Ascending aorta (tissue), 2 donors: Measurements from ENCODE around the gene SAP130. TPM values are rescaled to one million over a fixed set of nuclear protein-coding genes. Genes with fewer than 3 reads are reported as not detected.

ENCODE experiments used
- DNase-seq, 2 donors: peaks; one replicate each; pipeline ENCODE4 v3.0.0-alpha.2; 2019; ENCODE audit warnings: low spot score in 2 of 2
- H3K27ac ChIP-seq, 2 donors: fragments of 200-600 bp; sonication (generic); one replicate each; pipeline ENCODE4 v1.5.1; 2016 to 2017; ENCODE audit warnings: mild to moderate bottlenecking in 1 of 2
- H3K27me3 ChIP-seq: fragments of 200-600 bp; sonication (generic); one replicate; pipeline ENCODE4 v1.5.1; 2017
- H3K36me3 ChIP-seq, 2 donors: fragments of 200-600 bp; sonication (generic); one replicate each; pipeline ENCODE4 v1.5.1; 2016
- H3K4me1 ChIP-seq, 2 donors: fragments of 200-600 bp; sonication (generic); one replicate each; pipeline ENCODE4 v1.5.1; 2016 to 2017; ENCODE audit warnings: mild to moderate bottlenecking in 1 of 2
- H3K4me3 ChIP-seq, 2 donors: fragments of 200-600 bp; sonication (generic); one replicate each; pipeline ENCODE4 v1.5.1; 2016 to 2017; ENCODE audit warnings: mild to moderate bottlenecking in 1 of 2
- H3K9me3 ChIP-seq, 2 donors: fragments of 200-600 bp; sonication (generic); one replicate each; pipeline ENCODE4 v1.5.1; 2016
- CTCF ChIP-seq, 3 experiments: fragments of 200-600 bp in 2 of 3; fragments of 450-650 bp in 1 of 3; sonication (generic) in 2 of 3; IDR thresholded peaks; one replicate each; pipeline ENCODE4 v1.5.1; 2016 to 2019; ENCODE audit warnings: antibody characterized with exemption in 3 of 3, mild to moderate bottlenecking in 1 of 3, moderate library complexity in 1 of 3
- intact Hi-C: fragments of 100-400 bp; cut with DNase I; formaldehyde crosslinking; loops from one replicate; pipeline ENCODE4 v1.15.1; 2023
- total RNA-seq: library from RNA; depleted of rRNA; stranded (reverse); fragments of >200 nt; gene quantifications from one replicate; pipeline ENCODE4 v1.1.0, GENCODE V29; 2016

The SAP130 gene
- total RNA-seq, 1 donor from 2014 or later, result 2.8 TPM

GRCh38 chr2:128062571-128062970, 34.7 kb upstream of the SAP130 start:
- H3K4me1 ChIP-seq, result no peaks in the 10 kb centered on the region
- H3K27ac ChIP-seq, result no peak overlapping the region
- intact Hi-C loops, result no loop called here
- H3K9me3 ChIP-seq, result no peaks in the 10 kb centered on the region
- DNase-seq, result no peak
- H3K4me3 ChIP-seq, result no peak overlapping the region
- H3K36me3 ChIP-seq, result no peaks in the 10 kb centered on the region
- H3K27me3 ChIP-seq, result no peaks in the 10 kb centered on the region
- no peak for TF ChIP-seq CTCF (IDR thresholded peaks at IDR 0.05)

- no peak for TF ChIP-seq CTCF (IDR thresholded peaks at IDR 0.05)
- Histone ChIP-seq H3K27me3 (no peaks in the 10 kb centered on the region), H3K4me3 (no peak overlapping the region), H3K27ac (no peak overlapping the region), H3K36me3 (no peaks in the 10 kb centered on the region), H3K9me3 (no peaks in the 10 kb centered on the region), H3K4me1 (no peaks in the 10 kb centered on the region)
- intact Hi-C loops, result no loop called here
- DNase-seq, result no peak
These were observed 30.3 kb upstream of the SAP130 start for GRCh38 chr2:128058114-128058513.

- intact Hi-C loops, result no loop called here
- Histone ChIP-seq H3K27ac (no peak overlapping the region), H3K4me3 (no peak overlapping the region), H3K4me1 (no peaks in the 10 kb centered on the region), H3K9me3 (no peaks in the 10 kb centered on the region), H3K27me3 (no peaks in the 10 kb centered on the region), H3K36me3 (no peaks in the 10 kb centered on the region)
- DNase-seq, result no peak
- no peak for TF ChIP-seq CTCF (IDR thresholded peaks at IDR 0.05)
These were observed 29.5 kb upstream of the SAP130 start for GRCh38 chr2:128057334-128057733.

- no peak for TF ChIP-seq CTCF (IDR thresholded peaks at IDR 0.05)
- Histone ChIP-seq H3K4me3 (no peak overlapping the region), H3K4me1 (no peaks in the 10 kb centered on the region), H3K27me3 (no peaks in the 10 kb centered on the region), H3K9me3 (peaks cover 0 to 7% of the 10 kb centered on the region in 2 donors), H3K27ac (no peak overlapping the region), H3K36me3 (no peaks in the 10 kb centered on the region)
- intact Hi-C loops, result no loop called here
- peak in 1 of 2 donors; percentile 37 for DNase-seq
These were observed 26.4 kb upstream of the SAP130 start for GRCh38 chr2:128054104-128054885.

- Histone ChIP-seq H3K4me1 (no peaks in the 10 kb centered on the region), H3K4me3 (no peak overlapping the region), H3K36me3 (no peaks in the 10 kb centered on the region), H3K9me3 (peaks cover 0 to 7% of the 10 kb centered on the region in 2 donors), H3K27me3 (no peaks in the 10 kb centered on the region), H3K27ac (no peak overlapping the region)
- TF ChIP-seq CTCF (IDR thresholded peaks at IDR 0.05), result no peak
- intact Hi-C loops, result no loop called here
- DNase-seq, result peak in 1 of 2 donors; percentile 18
These were observed 25.5 kb upstream of the SAP130 start for GRCh38 chr2:128053331-128053730.
